Neural cell (in vitro differentiated cells): ENCODE measurements around the gene C10orf88. TPM values are rescaled to one million over a fixed set of nuclear protein-coding genes. Genes with fewer than 3 reads are reported as not detected.

Experiments
- H2AFZ ChIP-seq: fragments of 200-600, 300-800 bp; sonication (generic), shearing (Covaris generic); 2 replicates; pipeline ENCODE4 v1.6.0; 2014; ENCODE audit warnings: low read depth, mild to moderate bottlenecking, antibody characterized with exemption, low read length, moderate library complexity
- H3F3A ChIP-seq: fragments of 200-600 bp; shearing (Covaris generic); 2 replicates; pipeline ENCODE4 v1.6.1; 2016; ENCODE audit warnings: mild to moderate bottlenecking, moderate library complexity, mixed read lengths, antibody characterized with exemption, low read length; ENCODE audit not compliant: insufficient read depth, poor library complexity, severe bottlenecking
- H3K27ac ChIP-seq: fragments of 200-600, 300-800 bp; sonication (generic), shearing (Covaris generic); 2 replicates; pipeline ENCODE4 v1.5.1; 2014; ENCODE audit warnings: mild to moderate bottlenecking, low read length, moderate library complexity
- H3K27me3 ChIP-seq: fragments of 300-800, 200-600 bp; sonication (generic), shearing (Covaris generic); 2 replicates; pipeline ENCODE4 v1.6.0; 2014; ENCODE audit warnings: mild to moderate bottlenecking, low read depth, low read length, moderate library complexity; ENCODE audit not compliant: insufficient read depth
- H3K36me3 ChIP-seq: fragments of 300-800, 200-600 bp; sonication (generic), shearing (Covaris generic); 2 replicates; pipeline ENCODE4 v1.5.1; 2014; ENCODE audit warnings: mild to moderate bottlenecking, antibody characterized with exemption, low read length, moderate library complexity; ENCODE audit not compliant: insufficient read depth
- H3K4me2 ChIP-seq: fragments of 300-800, 200-600 bp; sonication (generic), shearing (Covaris generic); 2 replicates; pipeline ENCODE4 v1.6.0; 2014; ENCODE audit warnings: mild to moderate bottlenecking, low read length
- H3K4me3 ChIP-seq: fragments of 300-800, 200-600 bp; sonication (generic), shearing (Covaris generic); 2 replicates; pipeline ENCODE4 v1.5.1; 2014; ENCODE audit warnings: mild to moderate bottlenecking, low read length, moderate library complexity
- H3K79me2 ChIP-seq: fragments of 200-600 bp; shearing (Covaris generic); replicated peaks from 2 replicates; pipeline ENCODE4 v1.6.0; 2014; ENCODE audit warnings: mild to moderate bottlenecking, low read length, moderate library complexity; ENCODE audit not compliant: insufficient read depth
- H3K9ac ChIP-seq: fragments of 300-800, 200-600 bp; sonication (generic), shearing (Covaris generic); 2 replicates; pipeline ENCODE4 v1.6.1; 2016; ENCODE audit warnings: mild to moderate bottlenecking, low read length, mixed read lengths
- H3K9me2 ChIP-seq: fragments of 200-600 bp; shearing (Covaris generic); 2 replicates; pipeline ENCODE4 v1.6.1; 2016; ENCODE audit warnings: mild to moderate bottlenecking, low read length, mixed read lengths; ENCODE audit not compliant: insufficient read depth
- H3K9me3 ChIP-seq: fragments of 200-600, 300-800 bp; sonication (generic), shearing (Covaris generic); 2 replicates; pipeline ENCODE4 v1.6.1; 2016; ENCODE audit warnings: mild to moderate bottlenecking, mixed run types, low read length, moderate library complexity, mixed read lengths
- H4K20me1 ChIP-seq: fragments of 200-600 bp; shearing (Covaris generic); 2 replicates; pipeline ENCODE4 v1.6.1; 2016; ENCODE audit warnings: mild to moderate bottlenecking, mixed run types; ENCODE audit not compliant: insufficient read depth
- EP300 ChIP-seq: fragments of 450-650 bp; conservative IDR thresholded peaks from 2 replicates; pipeline ENCODE4 v1.6.1; 2014; ENCODE audit warnings: antibody characterized with exemption, mild to moderate bottlenecking, moderate library complexity; ENCODE audit not compliant: poor library complexity, severe bottlenecking
- EZH2 ChIP-seq: fragments of 200-600, 300-800 bp; shearing (Covaris generic), sonication (generic); IDR thresholded peaks from 2 replicates; pipeline ENCODE4 v1.6.1; 2014; ENCODE audit warnings: antibody characterized with exemption, low read length, borderline replicate concordance, mild to moderate bottlenecking; ENCODE audit not compliant: insufficient read depth, poor library complexity, severe bottlenecking
- MXI1 ChIP-seq: fragments of 450-650 bp; conservative IDR thresholded peaks from 2 replicates; pipeline ENCODE4 v1.6.1; 2014; ENCODE audit warnings: antibody characterized with exemption, mild to moderate bottlenecking; ENCODE audit not compliant: poor library complexity, severe bottlenecking
- POLR2AphosphoS5 ChIP-seq: IDR thresholded peaks from 2 replicates; pipeline ENCODE4 v1.6.1; 2012
- RAD21 ChIP-seq: fragments of 450-650 bp; conservative IDR thresholded peaks from 2 replicates; pipeline ENCODE4 v1.6.1; 2014; ENCODE audit warnings: antibody characterized with exemption, mild to moderate bottlenecking, moderate library complexity
- SMC3 ChIP-seq: fragments of 450-650 bp; conservative IDR thresholded peaks from 2 replicates; pipeline ENCODE4 v1.6.1; 2014; ENCODE audit warnings: antibody characterized with exemption, mild to moderate bottlenecking, moderate library complexity; ENCODE audit not compliant: poor library complexity
- TAF1 ChIP-seq: IDR thresholded peaks from 2 replicates; pipeline ENCODE4 v1.6.1; 2012; ENCODE audit warnings: low read depth
- polyA plus RNA-seq: library from polyadenylated mRNA; depleted of rRNA; stranded (reverse); fragments of >200 nt; gene quantifications from 2 replicates; pipeline ENCODE4 v1.2.3, GENCODE V29; 2014
- TF ChIP-seq, protein P1 (sequence below): fragments of 450-650 bp; IDR thresholded peaks from 2 replicates; pipeline ENCODE4 v1.5.1; 2014; ENCODE audit warnings: antibody characterized with exemption, mild to moderate bottlenecking, moderate library complexity; ENCODE audit not compliant: poor library complexity, severe bottlenecking
- TF ChIP-seq, protein P2 (sequence below): IDR thresholded peaks from 2 replicates; pipeline ENCODE4 v1.6.1; 2012; ENCODE audit warnings: borderline replicate concordance

Gene C10orf88
- polyA plus RNA-seq, 1 donor from 2014 or later = 25.8 TPM

DNA sequence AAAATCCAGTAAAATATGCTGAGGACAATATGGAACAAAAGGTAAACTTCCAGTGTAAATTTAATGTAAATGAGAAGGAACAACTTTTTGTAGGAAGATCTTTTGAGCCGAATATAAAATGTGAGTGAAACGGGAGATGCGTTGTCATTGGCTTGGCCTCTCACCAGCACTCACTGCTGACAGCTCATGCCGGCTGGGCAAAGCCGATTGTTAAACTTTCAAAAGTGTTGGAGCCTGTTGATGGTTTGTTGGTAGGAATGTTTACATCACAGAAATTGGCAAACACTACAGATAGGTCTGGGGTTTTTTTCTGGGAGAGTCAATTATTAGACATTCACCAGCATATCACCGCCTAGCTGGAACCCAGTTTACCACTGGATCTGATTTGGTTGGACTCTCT lies 32.3 kb upstream of the C10orf88 start:
- no peak overlapping the region for H2AFZ ChIP-seq
- no peaks in the 10 kb centered on the region for H3K9me2 ChIP-seq
- no peak overlapping the region for H3K9ac ChIP-seq
- no peaks in the 10 kb centered on the region for H3K9me3 ChIP-seq
- no peak overlapping the region for H3K27ac ChIP-seq
- no peak overlapping the region for H3K4me2 ChIP-seq
- TF ChIP-seq EP300 (no peak), SMC3 (no peak), TAF1 (no peak), RAD21 (no peak)
- peaks cover 5% of the 10 kb centered on the region for H3K36me3 ChIP-seq
- H3K4me3 ChIP-seq = no peak overlapping the region
- no peaks in the 10 kb centered on the region for H3F3A ChIP-seq
- no peaks in the 10 kb centered on the region for H3K27me3 ChIP-seq
- H4K20me1 ChIP-seq = no peaks in the 10 kb centered on the region
- H3K79me2 ChIP-seq = no peaks in the 10 kb centered on the region

DNA sequence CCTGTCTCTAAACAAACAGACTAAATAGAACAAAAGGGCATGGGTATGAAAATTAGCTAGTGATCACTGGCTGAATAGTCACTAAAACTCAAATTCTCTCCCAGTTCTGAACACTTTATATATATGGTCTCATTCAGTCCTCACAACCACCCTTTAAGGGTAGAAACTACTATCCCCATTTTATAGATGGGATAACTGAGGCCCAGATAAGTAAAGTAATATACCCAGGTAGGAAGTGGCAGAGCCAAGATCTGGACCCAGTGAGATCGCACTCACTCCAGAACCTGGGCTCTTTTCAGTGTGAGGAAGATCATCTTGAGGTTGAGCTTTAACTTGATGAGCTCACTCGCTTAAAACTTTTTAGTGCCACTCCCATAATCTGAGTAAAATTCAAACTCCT lies 30.7 kb upstream of the C10orf88 start:
- H3K9me3 ChIP-seq = no peaks in the 10 kb centered on the region

More for the DNA sequence above, 30.7 kb upstream of the C10orf88 start:
- no peak overlapping the region for H3K9ac ChIP-seq
- no peaks in the 10 kb centered on the region for H3K9me2 ChIP-seq
- H3K27me3 ChIP-seq = no peaks in the 10 kb centered on the region
- no peaks in the 10 kb centered on the region for H4K20me1 ChIP-seq
- peaks cover 5% of the 10 kb centered on the region for H3K36me3 ChIP-seq
- H3K4me2 ChIP-seq = no peak overlapping the region
- TF ChIP-seq, protein P1, sequence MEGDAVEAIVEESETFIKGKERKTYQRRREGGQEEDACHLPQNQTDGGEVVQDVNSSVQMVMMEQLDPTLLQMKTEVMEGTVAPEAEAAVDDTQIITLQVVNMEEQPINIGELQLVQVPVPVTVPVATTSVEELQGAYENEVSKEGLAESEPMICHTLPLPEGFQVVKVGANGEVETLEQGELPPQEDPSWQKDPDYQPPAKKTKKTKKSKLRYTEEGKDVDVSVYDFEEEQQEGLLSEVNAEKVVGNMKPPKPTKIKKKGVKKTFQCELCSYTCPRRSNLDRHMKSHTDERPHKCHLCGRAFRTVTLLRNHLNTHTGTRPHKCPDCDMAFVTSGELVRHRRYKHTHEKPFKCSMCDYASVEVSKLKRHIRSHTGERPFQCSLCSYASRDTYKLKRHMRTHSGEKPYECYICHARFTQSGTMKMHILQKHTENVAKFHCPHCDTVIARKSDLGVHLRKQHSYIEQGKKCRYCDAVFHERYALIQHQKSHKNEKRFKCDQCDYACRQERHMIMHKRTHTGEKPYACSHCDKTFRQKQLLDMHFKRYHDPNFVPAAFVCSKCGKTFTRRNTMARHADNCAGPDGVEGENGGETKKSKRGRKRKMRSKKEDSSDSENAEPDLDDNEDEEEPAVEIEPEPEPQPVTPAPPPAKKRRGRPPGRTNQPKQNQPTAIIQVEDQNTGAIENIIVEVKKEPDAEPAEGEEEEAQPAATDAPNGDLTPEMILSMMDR = no peak
- TF ChIP-seq POLR2AphosphoS5 (no peak), TAF1 (no peak), SMC3 (no peak), RAD21 (no peak), EZH2 (no peak), EP300 (no peak), MXI1 (no peak)
- TF ChIP-seq, protein P2, sequence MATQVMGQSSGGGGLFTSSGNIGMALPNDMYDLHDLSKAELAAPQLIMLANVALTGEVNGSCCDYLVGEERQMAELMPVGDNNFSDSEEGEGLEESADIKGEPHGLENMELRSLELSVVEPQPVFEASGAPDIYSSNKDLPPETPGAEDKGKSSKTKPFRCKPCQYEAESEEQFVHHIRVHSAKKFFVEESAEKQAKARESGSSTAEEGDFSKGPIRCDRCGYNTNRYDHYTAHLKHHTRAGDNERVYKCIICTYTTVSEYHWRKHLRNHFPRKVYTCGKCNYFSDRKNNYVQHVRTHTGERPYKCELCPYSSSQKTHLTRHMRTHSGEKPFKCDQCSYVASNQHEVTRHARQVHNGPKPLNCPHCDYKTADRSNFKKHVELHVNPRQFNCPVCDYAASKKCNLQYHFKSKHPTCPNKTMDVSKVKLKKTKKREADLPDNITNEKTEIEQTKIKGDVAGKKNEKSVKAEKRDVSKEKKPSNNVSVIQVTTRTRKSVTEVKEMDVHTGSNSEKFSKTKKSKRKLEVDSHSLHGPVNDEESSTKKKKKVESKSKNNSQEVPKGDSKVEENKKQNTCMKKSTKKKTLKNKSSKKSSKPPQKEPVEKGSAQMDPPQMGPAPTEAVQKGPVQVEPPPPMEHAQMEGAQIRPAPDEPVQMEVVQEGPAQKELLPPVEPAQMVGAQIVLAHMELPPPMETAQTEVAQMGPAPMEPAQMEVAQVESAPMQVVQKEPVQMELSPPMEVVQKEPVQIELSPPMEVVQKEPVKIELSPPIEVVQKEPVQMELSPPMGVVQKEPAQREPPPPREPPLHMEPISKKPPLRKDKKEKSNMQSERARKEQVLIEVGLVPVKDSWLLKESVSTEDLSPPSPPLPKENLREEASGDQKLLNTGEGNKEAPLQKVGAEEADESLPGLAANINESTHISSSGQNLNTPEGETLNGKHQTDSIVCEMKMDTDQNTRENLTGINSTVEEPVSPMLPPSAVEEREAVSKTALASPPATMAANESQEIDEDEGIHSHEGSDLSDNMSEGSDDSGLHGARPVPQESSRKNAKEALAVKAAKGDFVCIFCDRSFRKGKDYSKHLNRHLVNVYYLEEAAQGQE = no peak
- no peak overlapping the region for H3K4me3 ChIP-seq
- H3F3A ChIP-seq = no peaks in the 10 kb centered on the region
- no peak overlapping the region for H3K27ac ChIP-seq
- no peak overlapping the region for H2AFZ ChIP-seq
- H3K79me2 ChIP-seq = no peaks in the 10 kb centered on the region
